ENCODE data around the gene DPY30. TPM values are rescaled to one million over a fixed set of nuclear protein-coding genes. Genes with fewer than 3 reads are reported as not detected.
A peak's percentile ranks its signal among the peaks of the same experiment; 100 is the strongest.

Gene DPY30
- total RNA-seq, 6 donors from 2014 or later: 10.1 to 92.8 (median 51.7) TPM

DNA sequence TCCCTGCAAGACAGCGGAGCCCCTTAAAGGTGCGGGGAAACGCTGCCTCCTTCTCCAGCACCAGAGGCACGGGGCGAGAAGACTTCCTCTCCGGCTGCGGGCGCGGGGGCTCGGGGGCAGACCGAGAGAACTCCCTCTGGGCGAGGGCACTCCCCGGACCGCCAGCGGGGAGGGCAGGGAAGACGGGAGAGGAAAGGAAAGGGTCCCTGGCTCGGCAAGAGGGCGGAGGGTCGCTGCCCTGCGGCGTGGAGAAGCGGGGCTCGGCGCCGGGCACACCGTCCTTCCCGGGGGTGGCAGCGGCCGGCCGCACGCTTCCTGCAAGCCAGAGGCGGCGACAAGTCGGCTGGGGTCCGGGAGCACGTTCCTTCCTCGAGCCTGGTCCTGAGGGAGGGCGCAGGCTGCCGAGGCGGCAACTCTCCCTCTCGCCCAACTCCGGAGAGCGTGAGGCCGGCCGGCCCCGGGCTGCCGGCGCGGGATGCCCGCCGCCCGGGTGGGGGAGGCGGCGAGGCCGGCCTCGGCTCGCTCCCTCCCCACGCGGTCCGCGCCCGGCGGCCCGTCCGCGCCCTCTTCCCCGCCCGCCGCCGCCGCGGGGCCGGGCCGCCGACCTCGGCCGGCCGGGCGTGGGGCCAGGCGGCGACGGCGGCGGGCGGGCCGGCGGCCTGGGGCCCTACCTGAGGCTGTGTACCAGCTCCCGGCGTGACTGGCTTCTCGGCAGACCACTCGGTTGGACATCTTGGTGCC lies 29.9 kb downstream of the DPY30 start:
- peak overlapping the region; percentile 75 to 97 (median 92) for H3K4me3 ChIP-seq
- peaks cover 16 to 24% (median 19%) of the 10 kb centered on the region in 4 donors for H3K4me1 ChIP-seq
- ATAC-seq (ENCODE audit: low FRiP score in 2 of 2) (peak in 1 of 2 donors; percentile 39), DNase-seq (peak; percentile 50 to 91)
- H3K9me3 ChIP-seq: no peaks in the 10 kb centered on the region
- peak overlapping the region; percentile 93 to 98 (median 94) for H3K27ac ChIP-seq
- no peaks in the 10 kb centered on the region for H3K27me3 ChIP-seq
- peaks cover 0 to 9% (median 0%) of the 10 kb centered on the region in 4 donors for H3K36me3 ChIP-seq
- WGBS, 2 donors: 0 to 2% methylated on average over 4 to 32 of the region's 91 CpGs
- TF ChIP-seq POLR2A (IDR thresholded peaks at IDR 0.05): peak in 2 of 4 donors; percentile 10 to 17
- TF ChIP-seq POLR2AphosphoS5 (IDR thresholded peaks at IDR 0.05): no peak

DNA sequence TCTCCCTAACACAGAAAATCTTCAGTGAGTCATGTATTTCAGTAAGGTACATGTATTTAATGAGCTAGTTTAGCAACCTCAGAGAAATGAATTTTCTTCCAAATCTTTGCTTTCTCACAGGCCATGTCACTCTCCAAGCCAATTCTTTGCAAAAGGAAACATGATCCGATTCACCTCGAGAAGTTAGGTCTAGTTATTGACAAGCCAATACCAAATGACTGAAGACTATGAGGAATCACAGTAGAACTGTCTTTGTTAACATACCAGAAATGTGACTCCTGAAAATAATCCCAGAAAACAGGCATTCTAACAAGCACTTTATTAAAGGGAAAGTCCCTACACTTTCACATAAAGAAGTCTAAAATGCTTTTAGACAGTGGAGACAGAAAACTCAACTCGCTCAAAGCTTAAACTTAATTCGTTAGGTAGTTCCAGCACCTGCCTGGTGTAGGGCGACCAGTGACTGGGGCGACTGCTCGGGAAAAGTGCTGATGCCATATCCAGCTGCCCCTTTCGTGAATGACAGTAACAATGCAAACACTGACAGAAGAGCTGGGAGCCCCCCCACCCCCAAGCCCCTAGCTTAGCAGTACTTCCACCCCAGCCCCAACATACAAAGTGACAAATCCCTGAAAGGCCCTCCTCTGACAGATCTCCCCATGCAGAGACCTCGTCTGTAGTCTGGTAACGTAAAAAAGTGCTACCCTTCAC lies 30.6 kb downstream of the DPY30 start:
- DNase-seq (peak in 1 of 2 donors; percentile 26), ATAC-seq (ENCODE audit: low FRiP score in 2 of 2) (no peak)
- no peak for TF ChIP-seq POLR2A (IDR thresholded peaks at IDR 0.05)
- TF ChIP-seq EP300 (IDR thresholded peaks at IDR 0.05): no peak
- WGBS, 2 donors: 3 to 4% methylated on average over 3 to 10 of the region's 10 CpGs
- no peaks in the 10 kb centered on the region for H3K27me3 ChIP-seq
- H3K9me3 ChIP-seq: no peaks in the 10 kb centered on the region
- peaks cover 16 to 24% (median 19%) of the 10 kb centered on the region in 4 donors for H3K4me1 ChIP-seq
- peak overlapping the region; percentile 84 to 98 (median 94) for H3K27ac ChIP-seq
- peaks cover 0 to 6% (median 0%) of the 10 kb centered on the region in 4 donors for H3K36me3 ChIP-seq
- peak overlapping the region; percentile 75 to 97 (median 92) for H3K4me3 ChIP-seq

DNA sequence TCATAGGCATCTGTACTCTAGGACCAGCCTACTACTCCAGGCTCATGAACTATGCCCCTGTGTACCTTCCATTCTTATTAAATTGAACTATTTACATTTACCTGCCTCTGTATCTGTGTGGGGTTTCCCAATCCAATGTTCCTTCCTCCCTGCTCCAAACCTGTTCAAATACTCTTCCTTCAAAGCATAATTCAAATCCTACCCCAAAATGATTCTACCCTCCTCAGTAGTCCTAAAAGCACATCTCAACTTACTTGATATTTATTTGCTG lies 32.5 kb downstream of the DPY30 start:
- H3K27me3 ChIP-seq: no peaks in the 10 kb centered on the region
- ATAC-seq (ENCODE audit: low FRiP score in 2 of 2) (no peak), DNase-seq (no peak)
- H3K9me3 ChIP-seq: no peaks in the 10 kb centered on the region
- H3K27ac ChIP-seq: no peak overlapping the region
- peaks cover 16 to 24% (median 19%) of the 10 kb centered on the region in 4 donors for H3K4me1 ChIP-seq
- H3K36me3 ChIP-seq: no peaks in the 10 kb centered on the region
- TF ChIP-seq POLR2A (IDR thresholded peaks at IDR 0.05) (no peak), POLR2AphosphoS5 (IDR thresholded peaks at IDR 0.05) (no peak), EP300 (IDR thresholded peaks at IDR 0.05) (no peak)
- TF ChIP-seq, protein P1, sequence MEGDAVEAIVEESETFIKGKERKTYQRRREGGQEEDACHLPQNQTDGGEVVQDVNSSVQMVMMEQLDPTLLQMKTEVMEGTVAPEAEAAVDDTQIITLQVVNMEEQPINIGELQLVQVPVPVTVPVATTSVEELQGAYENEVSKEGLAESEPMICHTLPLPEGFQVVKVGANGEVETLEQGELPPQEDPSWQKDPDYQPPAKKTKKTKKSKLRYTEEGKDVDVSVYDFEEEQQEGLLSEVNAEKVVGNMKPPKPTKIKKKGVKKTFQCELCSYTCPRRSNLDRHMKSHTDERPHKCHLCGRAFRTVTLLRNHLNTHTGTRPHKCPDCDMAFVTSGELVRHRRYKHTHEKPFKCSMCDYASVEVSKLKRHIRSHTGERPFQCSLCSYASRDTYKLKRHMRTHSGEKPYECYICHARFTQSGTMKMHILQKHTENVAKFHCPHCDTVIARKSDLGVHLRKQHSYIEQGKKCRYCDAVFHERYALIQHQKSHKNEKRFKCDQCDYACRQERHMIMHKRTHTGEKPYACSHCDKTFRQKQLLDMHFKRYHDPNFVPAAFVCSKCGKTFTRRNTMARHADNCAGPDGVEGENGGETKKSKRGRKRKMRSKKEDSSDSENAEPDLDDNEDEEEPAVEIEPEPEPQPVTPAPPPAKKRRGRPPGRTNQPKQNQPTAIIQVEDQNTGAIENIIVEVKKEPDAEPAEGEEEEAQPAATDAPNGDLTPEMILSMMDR (IDR thresholded peaks at IDR 0.05): no peak
- no peak overlapping the region for H3K4me3 ChIP-seq

DNA sequence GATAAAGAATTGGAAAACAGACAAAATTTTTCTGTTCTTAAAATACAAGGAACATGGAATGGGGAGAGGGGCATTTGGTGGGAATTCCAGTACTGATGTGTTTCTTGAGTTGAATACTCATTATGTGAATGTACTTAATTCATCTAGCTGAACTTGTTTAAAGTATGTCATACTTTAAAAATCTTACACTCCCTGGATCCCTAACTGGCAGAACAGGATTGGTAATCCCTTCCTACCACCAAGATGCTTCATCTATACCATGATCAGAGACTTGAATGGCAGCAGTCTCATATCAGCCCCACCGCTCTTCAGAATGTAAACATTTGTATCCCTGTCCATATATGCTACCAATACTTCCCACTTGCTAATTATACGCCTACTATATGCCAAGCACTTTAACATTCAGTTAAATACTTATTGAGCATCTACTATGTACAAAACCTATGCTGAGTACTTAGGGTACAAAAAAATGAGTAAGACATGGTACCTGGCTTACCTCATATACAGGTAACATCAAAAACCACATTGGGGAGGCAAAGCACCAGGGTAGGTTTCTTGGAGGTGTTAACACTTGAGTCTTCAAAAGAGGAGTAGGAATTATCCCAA lies 34.1 kb downstream of the DPY30 start:
- H3K9me3 ChIP-seq: no peaks in the 10 kb centered on the region
- no peaks in the 10 kb centered on the region for H3K36me3 ChIP-seq
- 92 to 98% methylated on average over 2 of the region's 2 CpGs for WGBS, 2 donors
- DNase-seq: no peak
- H3K4me3 ChIP-seq: no peak overlapping the region
- H3K4me1 ChIP-seq: peaks cover 9 to 17% (median 15%) of the 10 kb centered on the region in 4 donors
- TF ChIP-seq, protein P1 (IDR thresholded peaks at IDR 0.05): no peak
- TF ChIP-seq POLR2A (IDR thresholded peaks at IDR 0.05) (no peak), EP300 (IDR thresholded peaks at IDR 0.05) (no peak), POLR2AphosphoS5 (IDR thresholded peaks at IDR 0.05) (no peak)
- no peaks in the 10 kb centered on the region for H3K27me3 ChIP-seq
- ATAC-seq (ENCODE audit: low FRiP score in 2 of 2): no peak
- H3K27ac ChIP-seq: no peak overlapping the region

DNA sequence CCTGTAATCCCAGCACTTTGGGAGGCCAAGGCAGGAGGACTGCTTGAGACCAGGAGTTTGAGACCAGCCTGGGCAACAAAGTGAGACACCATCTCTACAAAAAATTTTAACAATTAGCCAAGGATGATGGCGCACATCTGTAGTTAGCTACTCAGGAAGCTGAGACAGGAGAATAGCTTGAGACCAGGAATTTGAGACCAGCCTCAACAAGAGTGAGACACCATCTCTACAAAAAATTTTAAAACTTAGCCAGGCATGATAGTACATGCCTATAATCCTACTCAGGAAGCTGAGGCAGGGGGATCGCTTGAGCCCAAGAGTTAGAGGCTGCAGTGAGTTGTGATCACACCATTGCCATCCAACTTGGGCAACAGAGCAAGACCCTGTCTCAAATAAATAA lies 35.8 kb downstream of the DPY30 start:
- Histone ChIP-seq H3K9me3 (no peaks in the 10 kb centered on the region), H3K27me3 (no peaks in the 10 kb centered on the region), H3K36me3 (no peaks in the 10 kb centered on the region), H3K4me1 (peaks cover 8 to 15% (median 11%) of the 10 kb centered on the region in 4 donors), H3K4me3 (no peak overlapping the region), H3K27ac (no peak overlapping the region)
- no peak for TF ChIP-seq POLR2AphosphoS5 (IDR thresholded peaks at IDR 0.05)
- TF ChIP-seq POLR2A (IDR thresholded peaks at IDR 0.05): no peak
- no peak for TF ChIP-seq EP300 (IDR thresholded peaks at IDR 0.05)
- TF ChIP-seq, protein P1 (IDR thresholded peaks at IDR 0.05): no peak
- no peak for ATAC-seq (ENCODE audit: low FRiP score in 2 of 2)
- 93 to 100% methylated on average over 2 of the region's 2 CpGs for WGBS, 2 donors
- DNase-seq: no peak
